CD4-positive, alpha-beta T cell (primary cell): ENCODE data around the gene MYBPHL. TPM values are rescaled to one million over a fixed set of nuclear protein-coding genes. Genes with fewer than 3 reads are reported as not detected.
"Not testable (repeated sequence)": the region's sequence is repeated elsewhere in the genome, so short reads cannot be mapped to it uniquely, and the experiment has no call there.

Source experiments
- ATAC-seq: fragments of 200-7000 bp; cut with Tn5 transposase; one replicate; pipeline ENCODE4 v1.10.0; 2022; ENCODE audit warnings: mild to moderate bottlenecking; ENCODE audit not compliant: poor library complexity
- CTCF ChIA-PET: fragments of 350-600 bp; sonication (Branson Sonifier 250); formaldehyde crosslinking; loops from one replicate; lab custom pipeline; 2021; ENCODE audit warnings: antibody characterized with exemption, inconsistent platforms; lab: Charles Lee
- POLR2A ChIA-PET: fragments of 350-600 bp; sonication (Branson Sonifier 250); formaldehyde crosslinking; loops from one replicate; lab custom pipeline; 2021; ENCODE audit warnings: antibody characterized with exemption, inconsistent platforms; lab: Charles Lee
- DNase-seq, 14 experiments: peaks; one replicate each; pipeline ENCODE4 v3.0.0-alpha.2; 2013 to 2020; ENCODE audit warnings: mixed read lengths in 2 of 14
- H3K27ac ChIP-seq, 2 donors: one replicate each; pipeline versions ENCODE4 v1.5.1 to v1.7.0; 2013; ENCODE audit warnings: low read length in 2 of 2, low read depth in 1 of 2, mild to moderate bottlenecking in 1 of 2
- H3K27me3 ChIP-seq, 2 experiments: 1 replicate in 1 of 2; 2 replicates in 1 of 2; pipeline versions ENCODE4 v1.6.1 to v1.7.0; 2013; ENCODE audit warnings: low read length in 2 of 2, control low read depth in 1 of 2, mild to moderate bottlenecking in 1 of 2, moderate library complexity in 1 of 2; ENCODE audit not compliant: insufficient read depth in 2 of 2, control insufficient read depth in 1 of 2
- H3K36me3 ChIP-seq: one replicate; pipeline ENCODE4 v1.6.1; 2013; ENCODE audit warnings: low read length, control low read depth; ENCODE audit not compliant: insufficient read depth
- H3K4me1 ChIP-seq: one replicate; pipeline ENCODE4 v1.6.1; 2013; ENCODE audit warnings: low read length, control low read depth; ENCODE audit not compliant: insufficient read depth
- H3K4me3 ChIP-seq: one replicate; pipeline ENCODE4 v1.5.1; 2013; ENCODE audit warnings: mild to moderate bottlenecking, low read length, moderate library complexity
- H3K9me3 ChIP-seq, 2 experiments: 1 replicate in 1 of 2; 2 replicates in 1 of 2; pipeline versions ENCODE4 v1.6.1 to v1.7.0; 2013; ENCODE audit warnings: low read length in 2 of 2, mild to moderate bottlenecking in 2 of 2, control low read depth in 1 of 2, moderate library complexity in 1 of 2; ENCODE audit not compliant: control insufficient read depth in 1 of 2, insufficient read depth in 1 of 2
- H3K27ac Mint-ChIP-seq: one replicate; pipeline ENCODE4 v1.8.0; 2020; ENCODE audit warnings: mixed read lengths
- H3K27me3 Mint-ChIP-seq: one replicate; pipeline ENCODE4 v1.8.0; 2021; ENCODE audit warnings: mixed read lengths
- H3K36me3 Mint-ChIP-seq: one replicate; pipeline ENCODE4 v1.8.0; 2021; ENCODE audit warnings: low read depth, mixed read lengths
- H3K4me1 Mint-ChIP-seq: one replicate; pipeline ENCODE4 v1.8.0; 2021; ENCODE audit warnings: low read depth, mixed read lengths
- H3K4me3 Mint-ChIP-seq: one replicate; pipeline ENCODE4 v1.8.0; 2020; ENCODE audit warnings: mild to moderate bottlenecking, mixed read lengths
- H3K9me3 Mint-ChIP-seq: one replicate; pipeline ENCODE4 v1.8.0; 2020; ENCODE audit warnings: mixed read lengths
- CTCF ChIP-seq: fragments of 200-600 bp; IDR thresholded peaks from one replicate; pipeline ENCODE4 v1.8.0; 2022; ENCODE audit warnings: antibody characterized with exemption, mild to moderate bottlenecking
- intact Hi-C, 2 experiments: fragments of 100-400 bp; cut with DNase I in 1 of 2; cut with micrococcal nuclease in 1 of 2; formaldehyde crosslinking; loops; one replicate each; pipeline versions ENCODE4 v1.15.1 to v1.9.0; 2023 to 2025; cut with DNase I, micrococcal nuclease
- total RNA-seq, 174 experiments: library from RNA in 2 of 174; stranded (reverse) in 2 of 174; gene quantifications; one replicate each; pipeline ENCODE4 v1.2.3 and lab custom pipeline; 2021 to 2026

MYBPHL gene
- total RNA-seq, 2 experiments from 2014 or later = not detected

- H3K36me3 Mint-ChIP-seq = no peaks in the 10 kb centered on the region
- H3K27me3 ChIP-seq = peaks cover 0 to 3% of the 10 kb centered on the region in 2 experiments
- peaks cover 7% of the 10 kb centered on the region for H3K27me3 Mint-ChIP-seq
- no peak overlapping the region for H3K27ac Mint-ChIP-seq
- H3K9me3 ChIP-seq = no peaks in the 10 kb centered on the region
- no peaks in the 10 kb centered on the region for H3K4me1 Mint-ChIP-seq
- ChIA-PET CTCF (no interaction called here), POLR2A (no interaction called here)
- no peak overlapping the region for H3K4me3 Mint-ChIP-seq
- H3K4me1 ChIP-seq = no peaks in the 10 kb centered on the region
- TF ChIP-seq CTCF = no peak
- H3K36me3 ChIP-seq = no peaks in the 10 kb centered on the region
- intact Hi-C loops = no loop called here
- DNase-seq (no peak), ATAC-seq (no peak)
- H3K9me3 Mint-ChIP-seq = no peaks in the 10 kb centered on the region
- H3K27ac ChIP-seq = no peak overlapping the region
- no peak overlapping the region for H3K4me3 ChIP-seq
Measured at GRCh38 chr1:109307274-109308021, 637 bp upstream of the MYBPHL start.

- H3K4me1 ChIP-seq, H3K27ac ChIP-seq, ATAC-seq, H3K27me3 Mint-ChIP-seq, DNase-seq, H3K36me3 Mint-ChIP-seq, intact Hi-C loops, H3K9me3 Mint-ChIP-seq, H3K4me1 Mint-ChIP-seq, H3K36me3 ChIP-seq, POLR2A ChIA-PET, H3K9me3 ChIP-seq, CTCF ChIA-PET, H3K27me3 ChIP-seq, H3K4me3 ChIP-seq, H3K27ac Mint-ChIP-seq, H3K4me3 Mint-ChIP-seq: not testable (repeated sequence)
Measured at GRCh38 chr1:109305991-109306390, 820 bp downstream of the MYBPHL start.

GRCh38 chr1:109304226-109304920, 2.4 kb downstream of the MYBPHL start:
- no peak for TF ChIP-seq CTCF
- ATAC-seq (no peak), DNase-seq (no peak)
- no peak overlapping the region for H3K27ac ChIP-seq
- intact Hi-C loops = no loop called here
- no peaks in the 10 kb centered on the region for H3K9me3 ChIP-seq
- no peaks in the 10 kb centered on the region for H3K36me3 ChIP-seq
- H3K4me3 ChIP-seq = no peak overlapping the region
- Mint-ChIP-seq H3K27ac (no peak overlapping the region), H3K4me3 (no peak overlapping the region), H3K36me3 (no peaks in the 10 kb centered on the region), H3K9me3 (no peaks in the 10 kb centered on the region), H3K4me1 (no peaks in the 10 kb centered on the region), H3K27me3 (peaks cover 15% of the 10 kb centered on the region)
- CTCF ChIA-PET = no interaction called here
- peaks cover 0 to 3% of the 10 kb centered on the region in 2 experiments for H3K27me3 ChIP-seq
- POLR2A ChIA-PET = no interaction called here
- H3K4me1 ChIP-seq = no peaks in the 10 kb centered on the region
